ENCODE results near the gene MACO1.

MACO1 gene

GRCh38 chr1:25428475-25429166 lies 2.1 kb upstream of the MACO1 start:
- no peak overlapping the region for H3K4me3 ChIP-seq (ENCODE audit: low read length)
- no peak overlapping the region for H3K9ac ChIP-seq (ENCODE audit: low read depth, low read length)
- H3K4me1 ChIP-seq (ENCODE audit: control insufficient read depth, insufficient read depth, low read length) = peaks cover 17% of the 10 kb centered on the region
- H3K4me2 ChIP-seq (ENCODE audit: low read length) = no peak overlapping the region
- H3K27me3 ChIP-seq (ENCODE audit: control insufficient read depth, insufficient read depth, low read length) = no peaks in the 10 kb centered on the region
- H3K36me3 ChIP-seq (ENCODE audit: insufficient read depth, low read length) = no peaks in the 10 kb centered on the region
- H3K9me3 ChIP-seq (replicated peaks; ENCODE audit: low read length) = no peaks in the 10 kb centered on the region

GRCh38 chr1:25430967-25431881 lies 527 bp downstream of the MACO1 start:
- peak overlapping the region; percentile 83 for H3K4me3 ChIP-seq (ENCODE audit: low read length)
- no peaks in the 10 kb centered on the region for H3K27me3 ChIP-seq (ENCODE audit: control insufficient read depth, insufficient read depth, low read length)
- H3K36me3 ChIP-seq (ENCODE audit: insufficient read depth, low read length) = no peaks in the 10 kb centered on the region
- H3K4me2 ChIP-seq (ENCODE audit: low read length) = peak overlapping the region; percentile 89
- peak overlapping the region; percentile 88 for H3K9ac ChIP-seq (ENCODE audit: low read depth, low read length)
- no peaks in the 10 kb centered on the region for H3K9me3 ChIP-seq (replicated peaks; ENCODE audit: low read length)
- peaks cover 41% of the 10 kb centered on the region for H3K4me1 ChIP-seq (ENCODE audit: control insufficient read depth, insufficient read depth, low read length)

DNA sequence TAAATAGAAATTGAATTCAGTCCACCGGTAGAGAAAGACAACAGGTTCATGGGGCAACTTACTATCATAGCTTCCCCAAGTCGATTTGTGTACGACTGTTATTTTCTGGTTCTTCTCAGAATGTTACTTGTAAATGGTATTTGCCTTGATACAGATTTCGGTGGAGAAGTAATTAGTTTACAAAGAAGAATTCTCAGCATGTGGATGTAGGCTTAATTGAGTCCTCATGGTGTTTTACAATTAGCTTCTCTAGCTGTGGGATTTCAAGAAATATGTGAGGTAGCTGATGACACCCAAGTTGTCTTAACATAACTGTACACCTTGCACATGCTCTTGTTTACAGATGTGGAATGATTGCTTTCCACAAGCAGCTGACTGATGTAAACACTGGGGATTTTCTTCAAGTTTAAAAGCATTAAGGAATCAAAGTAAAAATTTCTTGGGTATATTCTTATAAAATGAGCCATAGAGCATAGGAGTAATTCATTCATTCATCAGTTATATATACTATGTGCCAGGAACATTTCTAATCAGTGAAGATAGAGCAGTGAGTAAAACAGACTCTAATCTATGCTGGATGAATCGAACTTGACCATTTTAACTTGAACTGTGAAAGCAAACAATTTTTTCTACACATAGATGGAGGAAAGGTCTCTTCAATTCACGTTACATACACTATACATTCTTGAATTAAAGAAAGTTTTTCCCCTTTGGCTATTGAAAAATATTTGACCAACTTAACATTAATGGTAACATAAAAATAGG lies 1.4 kb downstream of the MACO1 start:
- no peaks in the 10 kb centered on the region for H3K27me3 ChIP-seq (ENCODE audit: control insufficient read depth, insufficient read depth, low read length)
- peak overlapping the region; percentile 83 for H3K4me3 ChIP-seq (ENCODE audit: low read length)
- peaks cover 45% of the 10 kb centered on the region for H3K4me1 ChIP-seq (ENCODE audit: control insufficient read depth, insufficient read depth, low read length)
- H3K9me3 ChIP-seq (replicated peaks; ENCODE audit: low read length) = no peaks in the 10 kb centered on the region
- peak overlapping the region; percentile 88 for H3K9ac ChIP-seq (ENCODE audit: low read depth, low read length)
- no peaks in the 10 kb centered on the region for H3K36me3 ChIP-seq (ENCODE audit: insufficient read depth, low read length)
- peak overlapping the region; percentile 89 for H3K4me2 ChIP-seq (ENCODE audit: low read length)

- Histone ChIP-seq H3K27me3 (ENCODE audit: control insufficient read depth, insufficient read depth, low read length) (no peaks in the 10 kb centered on the region), H3K4me1 (ENCODE audit: control insufficient read depth, insufficient read depth, low read length) (peaks cover 45% of the 10 kb centered on the region), H3K4me3 (ENCODE audit: low read length) (peak overlapping the region; percentile 83), H3K9ac (ENCODE audit: low read depth, low read length) (peak overlapping the region; percentile 88), H3K4me2 (ENCODE audit: low read length) (peak overlapping the region; percentile 89), H3K36me3 (ENCODE audit: insufficient read depth, low read length) (peaks cover 6% of the 10 kb centered on the region), H3K9me3 (replicated peaks; ENCODE audit: low read length) (no peaks in the 10 kb centered on the region)
These were observed 2.2 kb downstream of the MACO1 start for GRCh38 chr1:25432749-25433388.

DNA sequence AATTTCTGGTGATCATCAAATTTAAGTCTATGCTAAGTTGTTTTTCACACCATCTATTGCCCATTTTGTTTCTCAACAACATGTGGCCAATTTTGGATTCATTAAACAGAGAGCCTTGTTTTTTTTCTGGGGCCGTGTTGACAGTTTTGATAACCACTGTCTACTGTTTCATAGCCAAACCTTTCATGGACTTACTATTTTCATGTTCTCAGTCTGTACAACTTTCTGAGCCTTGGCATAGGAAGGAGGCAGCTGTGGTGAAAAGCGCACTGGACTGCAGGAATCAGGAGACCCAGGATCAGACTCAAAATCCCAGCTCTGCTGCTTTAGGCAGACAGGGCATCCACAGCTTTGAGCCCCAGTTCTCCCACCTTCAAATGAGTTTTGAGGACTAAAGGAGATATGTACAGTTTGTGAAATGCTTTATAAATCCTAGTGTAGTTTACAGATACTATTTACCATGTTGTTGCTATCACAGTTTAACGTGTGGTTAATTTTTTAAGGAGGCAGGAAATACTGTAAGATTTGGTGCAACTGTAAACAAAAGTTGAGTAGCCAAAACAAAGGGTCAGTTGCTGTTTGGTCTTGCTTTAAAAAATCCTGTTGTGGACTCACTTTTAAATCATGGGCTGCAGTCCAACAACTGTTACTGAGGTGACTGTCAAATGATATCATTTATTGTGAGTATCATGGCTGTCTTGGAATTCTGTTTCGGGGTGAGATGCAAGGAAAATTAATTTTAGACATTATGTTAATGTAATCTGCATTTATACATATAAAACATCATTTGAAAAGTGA lies 2.9 kb downstream of the MACO1 start:
- Histone ChIP-seq H3K4me2 (ENCODE audit: low read length) (peak overlapping the region; percentile 89), H3K4me1 (ENCODE audit: control insufficient read depth, insufficient read depth, low read length) (peaks cover 45% of the 10 kb centered on the region), H3K9ac (ENCODE audit: low read depth, low read length) (peak overlapping the region; percentile 4), H3K4me3 (ENCODE audit: low read length) (peak overlapping the region; percentile 30), H3K27me3 (ENCODE audit: control insufficient read depth, insufficient read depth, low read length) (no peaks in the 10 kb centered on the region), H3K36me3 (ENCODE audit: insufficient read depth, low read length) (peaks cover 6% of the 10 kb centered on the region), H3K9me3 (replicated peaks; ENCODE audit: low read length) (no peaks in the 10 kb centered on the region)

GRCh38 chr1:25435397-25436108 lies 4.9 kb downstream of the MACO1 start:
- Histone ChIP-seq H3K4me3 (ENCODE audit: low read length) (no peak overlapping the region), H3K4me2 (ENCODE audit: low read length) (peak overlapping the region; percentile 11), H3K36me3 (ENCODE audit: insufficient read depth, low read length) (peaks cover 6% of the 10 kb centered on the region), H3K9me3 (replicated peaks; ENCODE audit: low read length) (no peaks in the 10 kb centered on the region), H3K4me1 (ENCODE audit: control insufficient read depth, insufficient read depth, low read length) (peaks cover 45% of the 10 kb centered on the region), H3K9ac (ENCODE audit: low read depth, low read length) (no peak overlapping the region), H3K27me3 (ENCODE audit: control insufficient read depth, insufficient read depth, low read length) (no peaks in the 10 kb centered on the region)

DNA sequence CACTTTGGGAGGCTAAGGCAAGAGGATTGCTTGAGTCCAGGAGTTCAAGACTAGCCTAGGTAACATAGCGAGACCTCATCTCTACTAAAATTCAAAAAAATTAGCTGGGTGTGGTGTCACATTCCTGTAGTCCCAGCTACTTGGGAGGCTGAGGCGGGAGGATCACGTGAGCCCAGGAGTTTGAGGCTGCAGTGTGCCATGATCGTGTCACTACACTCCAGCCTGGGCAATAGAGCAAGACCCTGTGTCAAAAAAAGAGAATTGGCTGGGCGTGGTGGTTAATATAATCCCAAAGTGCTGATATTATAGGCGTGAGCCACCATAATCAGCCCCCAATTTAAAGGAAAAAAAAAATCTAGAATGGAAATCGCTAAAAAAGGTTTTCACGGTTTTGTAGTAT lies 7.0 kb downstream of the MACO1 start:
- peaks cover 37% of the 10 kb centered on the region for H3K4me1 ChIP-seq (ENCODE audit: control insufficient read depth, insufficient read depth, low read length)
- H3K27me3 ChIP-seq (ENCODE audit: control insufficient read depth, insufficient read depth, low read length) = no peaks in the 10 kb centered on the region
- H3K4me2 ChIP-seq (ENCODE audit: low read length) = no peak overlapping the region
- H3K9me3 ChIP-seq (replicated peaks; ENCODE audit: low read length) = no peaks in the 10 kb centered on the region
- H3K9ac ChIP-seq (ENCODE audit: low read depth, low read length) = no peak overlapping the region
- peaks cover 6% of the 10 kb centered on the region for H3K36me3 ChIP-seq (ENCODE audit: insufficient read depth, low read length)
- no peak overlapping the region for H3K4me3 ChIP-seq (ENCODE audit: low read length)

DNA sequence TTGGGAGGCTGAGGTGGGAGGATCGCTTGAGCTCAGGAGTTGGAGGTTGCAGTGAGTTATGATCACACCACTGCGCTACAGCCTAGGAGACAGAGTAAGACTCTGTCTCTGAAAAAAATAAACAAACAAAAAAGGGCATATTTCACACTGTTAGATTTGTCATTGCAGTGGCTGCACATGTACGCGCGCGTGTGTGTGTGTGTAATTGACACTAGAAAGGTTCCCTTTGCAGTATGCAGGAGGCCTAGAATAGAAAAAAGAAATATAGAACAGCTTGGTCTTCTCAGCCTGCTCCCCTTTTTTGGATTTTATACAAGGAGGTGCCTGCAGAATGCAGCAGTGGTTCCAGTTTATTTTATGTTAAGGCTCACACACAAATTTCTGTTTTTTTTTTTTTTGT lies 8.6 kb downstream of the MACO1 start:
- no peak overlapping the region for H3K4me2 ChIP-seq (ENCODE audit: low read length)
- no peak overlapping the region for H3K4me3 ChIP-seq (ENCODE audit: low read length)
- no peaks in the 10 kb centered on the region for H3K9me3 ChIP-seq (replicated peaks; ENCODE audit: low read length)
- no peaks in the 10 kb centered on the region for H3K27me3 ChIP-seq (ENCODE audit: control insufficient read depth, insufficient read depth, low read length)
- peaks cover 21% of the 10 kb centered on the region for H3K4me1 ChIP-seq (ENCODE audit: control insufficient read depth, insufficient read depth, low read length)
- no peak overlapping the region for H3K9ac ChIP-seq (ENCODE audit: low read depth, low read length)
- peaks cover 6% of the 10 kb centered on the region for H3K36me3 ChIP-seq (ENCODE audit: insufficient read depth, low read length)

- Histone ChIP-seq H3K9me3 (replicated peaks; ENCODE audit: low read length) (no peaks in the 10 kb centered on the region), H3K9ac (ENCODE audit: low read depth, low read length) (no peak overlapping the region), H3K27me3 (ENCODE audit: control insufficient read depth, insufficient read depth, low read length) (no peaks in the 10 kb centered on the region), H3K4me2 (ENCODE audit: low read length) (no peak overlapping the region), H3K4me1 (ENCODE audit: control insufficient read depth, insufficient read depth, low read length) (no peaks in the 10 kb centered on the region), H3K4me3 (ENCODE audit: low read length) (no peak overlapping the region), H3K36me3 (ENCODE audit: insufficient read depth, low read length) (peaks cover 8% of the 10 kb centered on the region)
These were observed 11.5 kb downstream of the MACO1 start for GRCh38 chr1:25442178-25442577.

DNA sequence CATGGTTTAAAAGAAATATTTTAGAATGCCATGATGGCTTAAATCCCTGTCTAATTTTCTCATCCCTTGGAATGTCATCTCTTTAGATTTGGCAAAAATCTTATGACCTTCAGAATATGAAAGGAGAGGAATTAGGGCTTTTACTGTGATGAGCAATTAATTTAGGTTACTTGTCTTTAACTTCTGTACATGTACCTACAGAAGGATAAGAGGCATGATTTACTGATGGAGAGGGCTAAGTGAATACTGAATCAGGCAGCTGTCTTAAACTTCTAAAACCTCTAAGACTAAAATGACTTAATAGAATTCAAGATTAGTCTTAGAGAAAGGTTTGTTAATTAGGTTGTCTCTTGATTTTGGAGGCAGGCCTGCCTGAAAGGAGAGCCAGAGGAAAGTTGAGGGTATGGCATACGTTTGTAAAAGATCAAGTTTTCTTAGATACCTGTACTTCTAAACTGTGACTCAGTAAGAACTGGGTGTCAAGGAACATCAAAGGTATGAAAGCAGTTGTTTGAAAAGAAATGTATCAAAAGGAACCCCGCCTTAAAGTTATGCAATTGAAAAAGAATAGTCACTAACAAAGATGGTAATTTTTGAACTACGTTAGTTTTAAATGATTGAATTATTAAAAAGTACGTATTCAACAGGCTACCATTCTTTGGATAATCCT lies 12.5 kb downstream of the MACO1 start:
- H3K4me3 ChIP-seq (ENCODE audit: low read length) = no peak overlapping the region
- no peaks in the 10 kb centered on the region for H3K27me3 ChIP-seq (ENCODE audit: control insufficient read depth, insufficient read depth, low read length)
- no peaks in the 10 kb centered on the region for H3K9me3 ChIP-seq (replicated peaks; ENCODE audit: low read length)
- H3K9ac ChIP-seq (ENCODE audit: low read depth, low read length) = no peak overlapping the region
- H3K4me1 ChIP-seq (ENCODE audit: control insufficient read depth, insufficient read depth, low read length) = no peaks in the 10 kb centered on the region
- no peak overlapping the region for H3K4me2 ChIP-seq (ENCODE audit: low read length)
- H3K36me3 ChIP-seq (ENCODE audit: insufficient read depth, low read length) = peaks cover 9% of the 10 kb centered on the region

All from skeletal muscle satellite cell (primary cell).